OCI-M1 (cell line): ENCODE results near the gene KNDC1.
A peak's percentile ranks its signal among the peaks of the same experiment; 100 is the strongest.
"Not testable (repeated sequence)": the region's sequence is repeated elsewhere in the genome, so short reads cannot be mapped to it uniquely, and the experiment has no call there.

Experiments used
- DNase-seq: peaks from one replicate; lab custom pipeline; 2025; lab: John Stamatoyannopoulos, UW

KNDC1 gene

GRCh38 chr10:133141144-133141957, 18.7 kb upstream of the KNDC1 start:
- DNase-seq, result no peak

GRCh38 chr10:133141958-133142340, 18.1 kb upstream of the KNDC1 start:
- no peak for DNase-seq

- DNase-seq, result no peak
Measured at GRCh38 chr10:133142523-133143199, 17.4 kb upstream of the KNDC1 start.

- no peak for DNase-seq
Measured at GRCh38 chr10:133143200-133143533, 16.9 kb upstream of the KNDC1 start.

- no peak for DNase-seq
Measured at GRCh38 chr10:133143546-133143945, 16.5 kb upstream of the KNDC1 start.

GRCh38 chr10:133144771-133145170, 15.2 kb upstream of the KNDC1 start:
- no peak for DNase-seq

GRCh38 chr10:133150226-133150625, 9.8 kb upstream of the KNDC1 start:
- DNase-seq, result no peak

GRCh38 chr10:133150656-133151055, 9.4 kb upstream of the KNDC1 start:
- no peak for DNase-seq

- not testable (repeated sequence) for DNase-seq
Measured at GRCh38 chr10:133151071-133151470, 8.9 kb upstream of the KNDC1 start.

- no peak for DNase-seq
Measured at GRCh38 chr10:133151543-133151972, 8.5 kb upstream of the KNDC1 start.

- DNase-seq, result no peak
Measured at GRCh38 chr10:133154411-133154810, 5.6 kb upstream of the KNDC1 start.

- DNase-seq, result no peak
Measured at GRCh38 chr10:133154996-133155778, 4.8 kb upstream of the KNDC1 start.

GRCh38 chr10:133156674-133157579, 3.1 kb upstream of the KNDC1 start:
- DNase-seq, result no peak

- DNase-seq, result no peak
Measured at GRCh38 chr10:133157662-133158436, 2.2 kb upstream of the KNDC1 start.

GRCh38 chr10:133158437-133158755, 1.6 kb upstream of the KNDC1 start:
- no peak for DNase-seq

GRCh38 chr10:133158756-133159610, 1.0 kb upstream of the KNDC1 start:
- peak; percentile 13 for DNase-seq

- no peak for DNase-seq
Measured at GRCh38 chr10:133159611-133159949, 439 bp upstream of the KNDC1 start.

- no peak for DNase-seq
Measured at GRCh38 chr10:133160826-133161471, 930 bp downstream of the KNDC1 start.

- DNase-seq, result no peak
Measured at GRCh38 chr10:133161486-133162109, 1.6 kb downstream of the KNDC1 start.
